ENCODE results near the gene SLC29A1. TPM values are rescaled to one million over a fixed set of nuclear protein-coding genes. Genes with fewer than 3 reads are reported as not detected.

The SLC29A1 gene
- total and polyA plus RNA-seq, 9 of the 15 experiments (the other 6 are each of a cell fraction or from before 2014, with no cell fraction given) = 18.9 to 170 (median 57.7) TPM

- TF ChIP-seq NKRF (IDR thresholded peaks at IDR 0.05; ENCODE audit: borderline replicate concordance) (peak; percentile 100), HMBOX1 (IDR thresholded peaks at IDR 0.05) (no peak), PPARD (CRISPR knock-in tag; IDR thresholded peaks at IDR 0.05) (no peak), SMARCE1 (IDR thresholded peaks at IDR 0.05) (peak; percentile 70), BDP1 (IDR thresholded peaks at IDR 0.05; ENCODE audit: insufficient read depth, insufficient read length) (no peak), ZNF696 (CRISPR knock-in tag; conservative IDR thresholded peaks at IDR 0.05) (no peak), CBX1 (IDR thresholded peaks at IDR 0.05; ENCODE audit: low read depth) (peak; percentile 23), PBX2 (CRISPR knock-in tag; IDR thresholded peaks at IDR 0.05; ENCODE audit: low read depth) (no peak), PBX2 (tag; conservative IDR thresholded peaks at IDR 0.05; ENCODE audit: low read depth) (no peak), FOXO4 (CRISPR knock-in tag; IDR thresholded peaks at IDR 0.05) (no peak), ID3 (CRISPR knock-in tag; IDR thresholded peaks at IDR 0.05) (no peak), ID3 (tag; IDR thresholded peaks at IDR 0.05) (0 out of 2 replicates have a peak, but pooled peaks have one; percentile 24), HEY1 (CRISPR knock-in tag; IDR thresholded peaks at IDR 0.05; ENCODE audit: borderline replicate concordance) (no peak; the same call in 1 of the 2 replicates), CBX5 (IDR thresholded peaks at IDR 0.05; ENCODE audit: borderline replicate concordance, low read depth) (no peak), NR2C2 (CRISPR knock-in tag; IDR thresholded peaks at IDR 0.05) (no peak; the same call in 1 of the 2 replicates), NR2C2 (tag; IDR thresholded peaks at IDR 0.05) (peak; percentile 62; the same call in 1 of the 2 replicates), ZNF12 (CRISPR knock-in tag; IDR thresholded peaks at IDR 0.05) (no peak), EP300 (IDR thresholded peaks at IDR 0.05; ENCODE audit: low read length) (peak; percentile 57; the same call in 1 of the 2 replicates), POLR2G (IDR thresholded peaks at IDR 0.05; ENCODE audit: low read depth, low read length) (peak; percentile 99), SMARCA5 (IDR thresholded peaks at IDR 0.05) (no peak), RUNX1 (IDR thresholded peaks at IDR 0.05; ENCODE audit: low read depth) (peak; percentile 2; the same call in 1 of the 2 replicates)
These were observed 24.2 kb downstream of the SLC29A1 start (continued) for GRCh38 chr6:44247338-44248302.
